WTC11 (cell line): ENCODE measurements around the gene CPSF3. TPM values are rescaled to one million over a fixed set of nuclear protein-coding genes. Genes with fewer than 3 reads are reported as not detected.

Experiments
- ATAC-seq: fragments of 200-7000 bp; cut with Tn5 transposase; 2 replicates; pipeline ENCODE4 v1.10.0; 2021; ENCODE audit warnings: mild to moderate bottlenecking, moderate library complexity
- CTCF ChIA-PET: fragments of 300-600 bp; sonication (Branson Sonifier 250); formaldehyde crosslinking; loops from one replicate; lab custom pipeline; 2021; ENCODE audit warnings: antibody characterized with exemption; lab: Charles Lee
- POLR2A ChIA-PET: fragments of 350-600 bp; sonication (Branson Sonifier 250); formaldehyde crosslinking; loops from one replicate; lab custom pipeline; 2021; ENCODE audit warnings: antibody characterized with exemption; lab: Charles Lee
- DNase-seq: peaks from one replicate; pipeline ENCODE4 v3.0.0; 2021; ENCODE audit warnings: low spot score
- H3K27ac Mint-ChIP-seq: 2 replicates; pipeline ENCODE4 v1.8.0; 2021; ENCODE audit warnings: mixed read lengths
- H3K27me3 Mint-ChIP-seq: 2 replicates; pipeline ENCODE4 v1.8.0; 2021; ENCODE audit warnings: low read depth, mild to moderate bottlenecking, moderate library complexity, mixed read lengths
- H3K36me3 Mint-ChIP-seq: 2 replicates; pipeline ENCODE4 v1.8.0; 2021; ENCODE audit warnings: mixed read lengths
- H3K4me1 Mint-ChIP-seq: 2 replicates; pipeline ENCODE4 v1.8.0; 2022; ENCODE audit warnings: mixed read lengths
- H3K4me3 Mint-ChIP-seq: 2 replicates; pipeline ENCODE4 v1.8.0; 2021; ENCODE audit warnings: mild to moderate bottlenecking, moderate library complexity, mixed read lengths
- H3K9me3 Mint-ChIP-seq: 2 replicates; pipeline ENCODE4 v1.8.0; 2021; ENCODE audit warnings: mixed read lengths
- CBFB ChIP-seq: sonication (generic); formaldehyde crosslinking; IDR thresholded peaks from 2 replicates; pipeline ENCODE4 v1.8.1; 2022; ENCODE audit warnings: mild to moderate bottlenecking, low read depth, missing genetic modification reagents
- E2F4 ChIP-seq: sonication (generic); formaldehyde crosslinking; IDR thresholded peaks from 2 replicates; pipeline ENCODE4 v1.8.1; 2022; ENCODE audit warnings: low read depth, mild to moderate bottlenecking, moderate library complexity, missing genetic modification reagents, borderline replicate concordance
- EMX1 ChIP-seq: fragments of 250-450 bp; sonication (Bioruptor Pico); IDR thresholded peaks from 2 replicates; pipeline ENCODE4 v1.8.0; 2021; ENCODE audit warnings: mild to moderate bottlenecking
- ESRRA ChIP-seq: sonication (generic); formaldehyde crosslinking; IDR thresholded peaks from 2 replicates; pipeline ENCODE4 v1.8.1; 2022; ENCODE audit warnings: mild to moderate bottlenecking, missing genetic modification reagents, borderline replicate concordance
- FOXP1 ChIP-seq: sonication (generic); formaldehyde crosslinking; IDR thresholded peaks from 2 replicates; pipeline ENCODE4 v1.8.0; 2022; ENCODE audit warnings: missing genetic modification reagents, mild to moderate bottlenecking, moderate library complexity, borderline replicate concordance
- GABPB1 ChIP-seq: sonication (generic); formaldehyde crosslinking; IDR thresholded peaks from 2 replicates; pipeline ENCODE4 v1.8.1; 2023; ENCODE audit warnings: mild to moderate bottlenecking, missing genetic modification reagents
- JUN ChIP-seq: sonication (generic); formaldehyde crosslinking; IDR thresholded peaks from 2 replicates; pipeline ENCODE4 v1.8.0; 2023; ENCODE audit warnings: mild to moderate bottlenecking, missing genetic modification reagents
- MYBL2 ChIP-seq: sonication (generic); formaldehyde crosslinking; IDR thresholded peaks from 2 replicates; pipeline ENCODE4 v1.8.1; 2023; ENCODE audit warnings: mild to moderate bottlenecking, moderate library complexity, missing genetic modification reagents
- RELA ChIP-seq: sonication (generic); formaldehyde crosslinking; IDR thresholded peaks from 2 replicates; pipeline ENCODE4 v1.8.1; 2022; ENCODE audit warnings: missing genetic modification reagents, mild to moderate bottlenecking, borderline replicate concordance
- SP1 ChIP-seq: sonication (generic); formaldehyde crosslinking; conservative IDR thresholded peaks from 2 replicates; pipeline ENCODE4 v1.8.1; 2022; ENCODE audit warnings: missing genetic modification reagents
- STAT6 ChIP-seq: sonication (generic); formaldehyde crosslinking; conservative IDR thresholded peaks from 2 replicates; pipeline ENCODE4 v1.8.1; 2023; ENCODE audit warnings: mild to moderate bottlenecking, low read depth, missing genetic modification reagents, moderate library complexity
- ZBTB43 ChIP-seq: sonication (generic); formaldehyde crosslinking; IDR thresholded peaks from 2 replicates; pipeline ENCODE4 v1.8.1; 2023; ENCODE audit warnings: mild to moderate bottlenecking, missing genetic modification reagents
- ZNF219 ChIP-seq: sonication (generic); formaldehyde crosslinking; IDR thresholded peaks from 2 replicates; pipeline ENCODE4 v1.8.0; 2023; ENCODE audit warnings: missing genetic modification reagents, mild to moderate bottlenecking, borderline replicate concordance
- ZNF317 ChIP-seq: sonication (generic); formaldehyde crosslinking; IDR thresholded peaks from 2 replicates; pipeline ENCODE4 v1.8.1; 2023; ENCODE audit warnings: low read depth, mild to moderate bottlenecking, moderate library complexity, missing genetic modification reagents, borderline replicate concordance
- total RNA-seq: library from RNA; stranded (reverse); gene quantifications from 3 replicates; pipeline ENCODE4 v1.2.3, GENCODE V29; 2021
- TF ChIP-seq, protein P1 (sequence below): sonication (generic); formaldehyde crosslinking; IDR thresholded peaks from 2 replicates; pipeline ENCODE4 v1.8.0; 2022; ENCODE audit warnings: mild to moderate bottlenecking, missing genetic modification reagents
- TF ChIP-seq, protein P2 (sequence below): sonication (generic); formaldehyde crosslinking; conservative IDR thresholded peaks from 2 replicates; pipeline ENCODE4 v1.8.1; 2022; ENCODE audit warnings: mild to moderate bottlenecking, missing genetic modification reagents
- TF ChIP-seq, protein P3 (sequence below): fragments of 250-450 bp; sonication (Bioruptor Pico); IDR thresholded peaks from 2 replicates; pipeline ENCODE4 v1.9.0; 2021; ENCODE audit warnings: moderate library complexity, mild to moderate bottlenecking, inconsistent platforms, borderline replicate concordance
- TF ChIP-seq, protein P4 (sequence below): fragments of 250-450 bp; sonication (Bioruptor Pico); IDR thresholded peaks from 2 replicates; pipeline ENCODE4 v1.9.0; 2021; ENCODE audit warnings: mild to moderate bottlenecking
- TF ChIP-seq, protein P5 (sequence below): sonication (generic); formaldehyde crosslinking; IDR thresholded peaks from 2 replicates; pipeline ENCODE4 v1.8.0; 2023; ENCODE audit warnings: missing genetic modification reagents

CPSF3 gene
- total RNA-seq, 1 experiment from 2014 or later, result 88.4 TPM

DNA sequence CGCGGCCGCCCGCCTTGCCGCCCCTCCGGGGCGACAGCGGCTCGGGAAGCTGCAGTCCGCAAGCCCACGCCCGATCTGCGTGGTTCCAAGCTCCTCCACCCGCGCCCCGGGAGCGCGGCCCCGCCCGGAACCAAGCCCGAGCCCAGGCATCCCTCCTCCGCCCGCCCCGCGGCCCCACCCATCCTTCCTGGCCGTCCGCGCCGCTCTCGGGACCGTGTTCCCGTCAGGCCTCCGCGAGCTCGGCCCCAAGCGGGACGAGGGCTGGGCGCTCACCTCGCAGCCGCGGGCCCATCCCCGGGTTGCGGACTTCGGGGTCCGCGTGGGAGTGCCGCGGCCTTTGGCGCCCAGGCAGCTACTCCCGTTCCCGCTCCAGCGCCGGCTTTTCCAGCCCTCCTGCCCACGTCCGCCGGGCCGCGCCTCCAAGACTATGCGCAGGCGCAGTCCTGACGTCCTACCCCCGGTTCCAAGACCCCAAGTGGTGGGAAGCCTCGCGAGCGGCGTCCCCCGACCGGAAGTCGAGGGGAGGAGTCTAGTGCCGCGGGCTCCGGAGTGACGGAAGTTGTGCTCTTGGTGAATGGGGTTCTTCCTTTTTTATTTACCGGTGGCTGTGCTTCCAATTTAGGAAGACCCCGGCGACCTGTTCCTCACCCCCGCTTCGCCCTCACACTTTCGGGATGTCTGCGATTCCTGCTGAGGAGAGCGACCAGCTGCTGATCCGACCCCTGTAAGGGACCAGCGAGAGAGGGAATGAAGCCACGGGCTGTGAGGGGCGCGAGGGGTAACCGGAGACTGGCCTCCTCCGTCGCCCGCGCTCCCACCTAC, at the start of gene CPSF3, which contains the start of gene ITGB1BP1 (continued):
- TF ChIP-seq, protein P1, sequence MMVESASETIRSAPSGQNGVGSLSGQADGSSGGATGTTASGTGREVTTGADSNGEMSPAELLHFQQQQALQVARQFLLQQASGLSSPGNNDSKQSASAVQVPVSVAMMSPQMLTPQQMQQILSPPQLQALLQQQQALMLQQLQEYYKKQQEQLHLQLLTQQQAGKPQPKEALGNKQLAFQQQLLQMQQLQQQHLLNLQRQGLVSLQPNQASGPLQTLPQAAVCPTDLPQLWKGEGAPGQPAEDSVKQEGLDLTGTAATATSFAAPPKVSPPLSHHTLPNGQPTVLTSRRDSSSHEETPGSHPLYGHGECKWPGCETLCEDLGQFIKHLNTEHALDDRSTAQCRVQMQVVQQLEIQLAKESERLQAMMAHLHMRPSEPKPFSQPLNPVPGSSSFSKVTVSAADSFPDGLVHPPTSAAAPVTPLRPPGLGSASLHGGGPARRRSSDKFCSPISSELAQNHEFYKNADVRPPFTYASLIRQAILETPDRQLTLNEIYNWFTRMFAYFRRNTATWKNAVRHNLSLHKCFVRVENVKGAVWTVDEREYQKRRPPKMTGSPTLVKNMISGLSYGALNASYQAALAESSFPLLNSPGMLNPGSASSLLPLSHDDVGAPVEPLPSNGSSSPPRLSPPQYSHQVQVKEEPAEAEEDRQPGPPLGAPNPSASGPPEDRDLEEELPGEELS (CRISPR knock-in tag), result peak; percentile 62; the same call in 1 of the 2 replicates
- TF ChIP-seq CBFB (0 out of 2 replicates have a peak, but pooled peaks have one; percentile 48), E2F4 (CRISPR knock-in tag) (no peak), EMX1 (CRISPR knock-in tag) (no peak), RELA (no peak), ZNF219 (CRISPR knock-in tag) (peak; percentile 16; the same call in 1 of the 2 replicates), MYBL2 (CRISPR knock-in tag) (peak; percentile 41), FOXP1 (no peak), JUN (CRISPR knock-in tag) (0 out of 2 replicates have a peak, but pooled peaks have one; percentile 37), GABPB1 (CRISPR knock-in tag) (peak; percentile 57; the same call in 1 of the 2 replicates)

DNA sequence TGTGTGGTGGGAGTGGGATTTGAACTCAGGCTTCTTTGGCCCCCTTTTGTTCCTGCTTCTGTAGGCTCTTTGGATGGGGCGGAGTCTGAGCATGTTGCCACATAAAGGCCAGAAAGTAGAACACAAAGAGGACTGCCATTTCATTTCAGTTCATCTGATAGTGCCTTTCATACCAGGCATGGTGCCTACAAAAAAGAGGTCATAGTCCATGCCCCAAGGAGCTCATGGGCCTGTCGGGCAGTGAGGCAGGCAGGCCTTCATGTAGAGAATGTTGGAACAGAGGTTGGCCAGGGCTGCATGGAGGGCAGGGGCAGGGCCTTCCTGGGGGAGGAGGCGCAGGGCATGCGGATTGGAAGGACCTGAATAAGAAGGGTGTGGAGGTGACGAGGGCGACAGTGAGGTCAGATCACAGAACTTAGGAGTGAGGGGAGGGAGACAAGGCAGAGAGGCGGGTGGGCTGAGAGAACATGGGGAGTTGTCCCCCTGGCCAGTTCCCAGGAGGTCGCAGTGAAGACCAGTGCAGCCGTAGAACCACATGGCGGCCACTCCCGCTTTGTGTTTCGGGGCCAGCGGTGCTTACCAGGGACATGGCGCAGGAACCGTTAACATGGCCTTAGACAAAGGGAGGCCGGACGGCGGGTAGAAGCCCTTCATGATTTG, 49.3 kb upstream of the CPSF3 start:
- DNase-seq, result no peak
- TF ChIP-seq SP1 (no peak), ZBTB43 (CRISPR knock-in tag) (no peak), ESRRA (no peak), ZNF317 (CRISPR knock-in tag) (no peak), STAT6 (CRISPR knock-in tag) (no peak)
- TF ChIP-seq, protein P2, sequence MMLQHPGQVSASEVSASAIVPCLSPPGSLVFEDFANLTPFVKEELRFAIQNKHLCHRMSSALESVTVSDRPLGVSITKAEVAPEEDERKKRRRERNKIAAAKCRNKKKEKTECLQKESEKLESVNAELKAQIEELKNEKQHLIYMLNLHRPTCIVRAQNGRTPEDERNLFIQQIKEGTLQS (CRISPR knock-in tag), result no peak
- TF ChIP-seq, protein P3, sequence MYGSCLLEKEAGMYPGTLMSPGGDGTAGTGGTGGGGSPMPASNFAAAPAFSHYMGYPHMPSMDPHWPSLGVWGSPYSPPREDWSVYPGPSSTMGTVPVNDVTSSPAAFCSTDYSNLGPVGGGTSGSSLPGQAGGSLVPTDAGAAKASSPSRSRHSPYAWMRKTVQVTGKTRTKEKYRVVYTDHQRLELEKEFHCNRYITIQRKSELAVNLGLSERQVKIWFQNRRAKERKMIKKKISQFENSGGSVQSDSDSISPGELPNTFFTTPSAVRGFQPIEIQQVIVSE, result no peak
- TF ChIP-seq, protein P4, sequence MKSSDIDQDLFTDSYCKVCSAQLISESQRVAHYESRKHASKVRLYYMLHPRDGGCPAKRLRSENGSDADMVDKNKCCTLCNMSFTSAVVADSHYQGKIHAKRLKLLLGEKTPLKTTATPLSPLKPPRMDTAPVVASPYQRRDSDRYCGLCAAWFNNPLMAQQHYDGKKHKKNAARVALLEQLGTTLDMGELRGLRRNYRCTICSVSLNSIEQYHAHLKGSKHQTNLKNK (CRISPR knock-in tag), result no peak
- TF ChIP-seq, protein P5, sequence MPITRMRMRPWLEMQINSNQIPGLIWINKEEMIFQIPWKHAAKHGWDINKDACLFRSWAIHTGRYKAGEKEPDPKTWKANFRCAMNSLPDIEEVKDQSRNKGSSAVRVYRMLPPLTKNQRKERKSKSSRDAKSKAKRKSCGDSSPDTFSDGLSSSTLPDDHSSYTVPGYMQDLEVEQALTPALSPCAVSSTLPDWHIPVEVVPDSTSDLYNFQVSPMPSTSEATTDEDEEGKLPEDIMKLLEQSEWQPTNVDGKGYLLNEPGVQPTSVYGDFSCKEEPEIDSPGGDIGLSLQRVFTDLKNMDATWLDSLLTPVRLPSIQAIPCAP, result no peak
- TF ChIP-seq, all 79 proteins: peak for 0
- Mint-ChIP-seq H3K36me3 (peaks cover 12% of the 10 kb centered on the region), H3K9me3 (no peaks in the 10 kb centered on the region), H3K27ac (0 out of 2 replicates have a peak overlapping the region, but pooled peaks have one; percentile 42), H3K27me3 (no peaks in the 10 kb centered on the region), H3K4me1 (peaks cover 26% of the 10 kb centered on the region), H3K4me3 (no peak overlapping the region)
- no peak for ATAC-seq
- ChIA-PET CTCF (interaction anchor here (0.6 kb wide), 1 partner anchor 151 kb away, joined by 4 read pairs; no protein-coding TSS in a partner anchor), POLR2A (no interaction called here)
